Measurements from ENCODE around the gene PEA15.

PEA15 gene

DNA sequence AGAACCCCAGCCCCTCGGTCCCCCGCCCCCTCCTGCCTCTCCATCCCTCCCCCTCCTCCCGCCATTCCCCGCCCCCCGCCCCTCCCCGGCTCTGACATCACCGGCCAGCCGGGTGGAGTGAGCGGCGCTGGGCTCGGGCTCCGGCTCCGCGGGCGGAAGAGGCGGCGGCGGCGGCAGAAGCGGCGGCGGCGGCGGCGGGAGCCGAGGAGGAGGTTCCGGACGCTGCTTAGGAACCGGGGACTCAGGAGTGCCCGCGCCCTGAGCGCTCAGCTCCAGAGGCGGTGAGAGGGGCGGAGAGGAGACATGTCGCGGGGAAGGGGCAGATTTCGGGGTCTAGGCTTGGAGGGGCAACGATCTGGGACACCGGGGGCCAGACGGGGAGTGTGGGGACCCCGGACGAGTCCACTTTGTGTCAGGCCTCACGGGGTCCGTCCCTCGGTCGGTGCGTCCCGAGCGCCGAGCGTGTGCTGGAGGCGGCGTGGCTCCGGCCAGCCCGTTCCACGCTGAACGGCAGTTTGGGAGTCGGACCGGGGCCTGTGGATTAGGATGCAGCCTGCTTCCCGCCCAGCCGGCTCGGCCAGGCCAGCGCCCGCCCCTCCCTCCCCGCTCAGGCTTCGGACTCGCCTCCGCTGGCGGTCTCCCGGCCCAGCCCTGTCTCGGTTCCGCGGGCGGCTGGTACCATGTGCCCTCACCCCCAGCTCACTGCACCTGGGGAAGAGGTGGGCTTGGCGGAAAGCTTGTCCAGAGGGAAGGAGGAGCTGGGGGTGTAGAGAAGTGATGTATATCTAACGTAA, at the start of gene PEA15:
PEA15 (plus strand) TSS at position 143 of the 794 bp plus-strand sequence. CDS start 6,161 bp downstream, outside the sequence.
- DNase-seq, result no peak

DNA sequence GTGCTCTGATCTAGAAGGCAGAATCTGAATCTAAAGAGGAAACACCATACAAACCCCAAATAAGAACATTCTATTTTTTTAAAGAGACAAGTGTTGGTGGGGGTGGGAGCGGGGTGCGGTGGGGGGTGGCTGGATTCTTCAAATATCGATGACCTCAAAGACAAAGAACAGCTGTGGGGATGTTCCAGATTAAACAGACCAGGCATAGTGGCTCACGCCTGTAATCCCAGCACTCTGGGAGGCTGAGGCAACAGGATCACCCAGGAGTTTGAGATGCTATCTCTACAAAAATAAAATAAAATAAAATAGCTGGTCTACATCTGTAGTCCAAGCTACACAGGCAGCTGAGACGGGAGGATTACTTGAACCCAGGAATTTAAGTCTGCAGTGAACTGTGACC, 48.8 kb upstream of the PEA15 start:
- DNase-seq, result no peak

DNA sequence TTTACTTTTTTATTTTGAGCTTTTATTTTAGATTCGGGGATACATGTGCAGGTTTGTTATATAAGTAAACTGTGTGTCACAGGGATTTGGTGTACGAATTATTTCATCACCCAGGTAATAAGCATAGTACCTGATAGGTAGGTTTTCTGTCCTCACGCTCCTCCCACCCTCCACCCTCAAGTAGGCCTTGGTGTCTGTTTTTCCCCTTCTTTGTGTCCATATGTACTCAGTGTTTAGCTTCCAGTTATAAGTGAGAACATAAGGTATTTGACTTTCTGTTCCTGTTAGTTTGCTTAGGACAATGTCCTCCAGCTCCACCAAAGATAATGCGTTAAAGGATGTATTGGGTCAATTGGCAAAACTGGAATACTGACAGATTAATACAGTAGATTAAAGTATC, 48.0 kb upstream of the PEA15 start:
- DNase-seq, result no peak

DNA sequence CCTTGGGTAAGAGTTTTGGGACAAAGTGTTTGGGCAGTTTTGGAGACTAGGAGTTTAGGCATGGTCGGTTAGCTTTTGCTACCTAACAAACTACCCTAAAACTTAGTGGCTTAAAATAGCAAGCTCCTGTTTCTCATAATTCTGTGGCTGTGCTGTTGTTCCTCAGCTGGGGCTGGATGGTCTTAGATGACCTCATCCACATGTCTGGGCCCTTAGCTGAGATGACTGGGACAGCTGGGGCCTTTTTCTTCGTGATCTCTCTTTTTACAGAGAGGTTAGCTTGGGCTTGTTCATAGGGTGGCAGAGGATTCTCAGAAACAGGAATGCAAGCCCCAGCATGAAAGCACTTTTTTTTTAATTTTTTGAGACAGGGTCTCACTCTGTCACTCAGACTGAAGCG, 47.2 kb upstream of the PEA15 start:
- no peak for DNase-seq

DNA sequence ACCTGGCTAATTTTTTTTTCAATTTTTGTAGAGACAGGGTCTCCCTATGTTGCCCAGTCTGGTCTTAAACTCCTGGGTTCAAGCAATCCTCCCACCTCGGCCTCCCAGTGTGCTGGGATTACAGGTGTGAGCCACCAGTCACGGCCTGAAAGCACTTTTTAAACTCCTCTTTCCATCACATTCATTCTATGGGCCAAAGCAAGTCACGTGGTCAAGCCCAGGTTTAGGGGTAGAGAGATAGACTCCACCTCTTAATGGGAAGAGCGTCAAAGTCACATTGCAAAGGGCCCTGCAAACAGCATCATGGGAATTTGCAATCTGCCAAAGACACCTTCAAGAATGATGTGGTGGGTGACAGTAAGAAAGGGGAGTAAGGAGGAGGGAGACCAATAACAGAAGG, 46.6 kb upstream of the PEA15 start:
- DNase-seq, result no peak

- no peak for DNase-seq
These were observed 45.3 kb upstream of the PEA15 start for GRCh38 chr1:160159846-160160245.

- no peak for DNase-seq
These were observed 43.0 kb upstream of the PEA15 start for GRCh38 chr1:160161965-160162705.

- DNase-seq, result no peak
These were observed 42.3 kb upstream of the PEA15 start for GRCh38 chr1:160162931-160163330.

- no peak for DNase-seq
These were observed 41.6 kb upstream of the PEA15 start for GRCh38 chr1:160163615-160164014.

DNA sequence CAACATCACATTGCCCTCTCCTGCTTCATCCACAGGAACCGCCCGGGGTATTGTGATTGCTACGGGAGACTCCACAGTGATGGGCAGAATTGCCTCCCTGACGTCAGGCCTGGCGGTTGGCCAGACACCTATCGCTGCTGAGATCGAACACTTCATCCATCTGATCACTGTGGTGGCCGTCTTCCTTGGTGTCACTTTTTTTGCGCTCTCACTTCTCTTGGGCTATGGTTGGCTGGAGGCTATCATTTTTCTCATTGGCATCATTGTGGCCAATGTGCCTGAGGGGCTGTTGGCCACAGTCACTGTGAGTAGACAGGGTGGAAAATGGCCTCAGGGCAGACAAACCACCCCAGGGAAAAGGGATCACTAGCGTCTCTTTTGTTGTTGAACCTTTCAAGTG, 41.1 kb upstream of the PEA15 start:
- no peak for DNase-seq

DNA sequence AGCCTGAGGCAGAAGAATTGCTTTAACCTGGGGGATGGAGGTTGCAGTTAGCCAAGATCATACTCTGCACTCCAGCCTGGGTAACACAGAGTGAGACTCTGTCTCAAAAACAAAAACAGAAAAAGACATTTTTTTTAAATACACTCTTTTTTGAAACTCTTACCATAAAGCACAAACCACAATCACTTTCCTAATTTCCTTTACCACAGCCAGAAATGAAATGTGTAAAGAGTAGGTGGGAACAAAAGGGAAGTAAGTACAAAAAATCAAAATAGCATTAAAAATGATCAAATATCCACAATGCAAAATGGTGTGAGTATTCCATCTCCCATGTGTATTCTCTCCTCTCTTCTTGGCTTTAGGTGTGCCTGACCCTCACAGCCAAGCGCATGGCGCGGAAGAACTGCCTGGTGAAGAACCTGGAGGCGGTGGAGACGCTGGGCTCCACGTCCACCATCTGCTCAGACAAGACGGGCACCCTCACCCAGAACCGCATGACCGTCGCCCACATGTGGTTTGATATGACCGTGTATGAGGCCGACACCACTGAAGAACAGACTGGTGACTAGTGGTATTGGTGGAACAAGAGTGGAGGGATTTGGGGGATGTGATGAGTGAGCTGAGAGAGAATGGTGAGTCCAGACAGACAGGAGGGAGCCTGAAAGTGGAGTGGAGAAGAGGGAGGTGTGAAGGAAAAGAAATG, 38.9 kb upstream of the PEA15 start:
- no peak for DNase-seq

DNA sequence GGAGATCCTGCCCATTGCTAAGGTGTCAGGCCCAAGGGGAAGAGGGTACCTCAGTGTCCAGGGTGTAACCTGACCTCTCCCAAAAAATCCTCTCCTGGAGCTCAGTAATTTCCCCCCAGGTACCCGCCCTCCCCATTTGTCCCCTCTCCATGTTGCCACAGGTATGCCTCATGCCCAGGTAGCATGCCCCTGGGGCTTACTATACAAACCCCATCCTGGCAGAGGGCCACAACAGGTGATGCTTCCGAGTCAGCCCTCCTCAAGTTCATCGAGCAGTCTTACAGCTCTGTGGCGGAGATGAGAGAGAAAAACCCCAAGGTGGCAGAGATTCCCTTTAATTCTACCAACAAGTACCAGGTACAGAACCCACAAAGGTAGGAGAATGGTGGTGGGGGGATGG, 38.1 kb upstream of the PEA15 start:
- DNase-seq, result no peak

DNA sequence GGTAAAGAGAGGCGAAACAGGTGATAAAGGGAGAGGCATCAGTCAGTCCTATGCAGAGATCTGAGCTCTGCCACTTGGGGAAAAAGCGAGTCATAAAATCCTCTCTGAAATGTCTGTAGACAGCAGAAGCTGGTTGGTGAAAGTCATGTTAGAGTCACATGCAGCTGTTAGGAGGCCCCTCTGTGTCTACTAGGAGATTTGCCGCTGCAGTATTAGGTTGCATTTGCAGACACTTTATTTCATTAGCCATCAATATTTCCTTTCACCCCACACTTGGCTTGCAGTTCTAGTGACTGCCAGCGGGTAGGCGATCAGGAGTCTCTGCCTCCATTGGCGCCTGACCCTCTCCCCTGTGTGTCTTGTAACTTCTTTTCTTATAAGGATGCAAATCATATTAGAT, 37.6 kb upstream of the PEA15 start:
- DNase-seq, result no peak

GRCh38 chr1:160168016-160168415, 37.2 kb upstream of the PEA15 start:
- DNase-seq, result no peak

GRCh38 chr1:160168609-160169369, 36.4 kb upstream of the PEA15 start:
- no peak for DNase-seq

DNA sequence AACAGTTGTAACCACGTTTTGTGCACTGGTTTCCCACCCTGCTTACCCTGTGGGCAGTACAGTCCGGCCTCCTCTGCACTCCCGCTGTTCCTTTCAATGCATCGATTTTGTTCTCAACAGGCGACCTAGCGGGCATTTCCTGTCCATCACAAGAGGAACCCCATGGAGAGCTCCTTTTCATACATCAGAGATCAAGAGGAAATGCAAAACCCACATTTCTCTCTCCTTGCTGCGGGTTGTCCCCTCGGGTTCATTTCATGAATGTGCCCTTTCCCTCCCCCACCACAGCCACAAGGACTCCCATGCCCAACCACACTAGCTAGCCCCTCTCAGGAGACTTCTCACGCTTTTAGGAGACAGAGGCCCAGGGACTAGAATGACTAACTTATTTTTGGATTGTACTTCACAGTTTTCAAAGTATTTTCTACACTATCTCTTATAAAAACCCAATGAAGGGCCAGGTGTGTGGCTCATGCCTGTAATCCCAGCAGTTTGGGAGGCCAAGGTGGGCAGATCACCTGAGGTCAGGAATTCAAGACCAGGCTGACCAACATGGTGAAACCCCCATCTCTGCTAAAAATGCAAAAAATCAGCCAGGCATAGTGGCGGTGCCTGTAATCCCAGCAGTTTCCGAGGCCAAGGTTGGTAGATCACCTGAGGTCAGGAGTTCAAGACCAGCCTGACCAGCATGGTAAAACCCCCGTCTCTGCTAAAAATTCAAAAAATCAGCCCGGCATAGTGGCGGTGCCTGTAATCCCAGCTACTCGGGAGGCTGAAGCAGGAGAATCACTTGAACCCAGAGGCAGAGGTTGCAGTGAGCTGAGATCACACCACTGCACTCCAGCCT, 35.4 kb upstream of the PEA15 start:
- no peak for DNase-seq

DNA sequence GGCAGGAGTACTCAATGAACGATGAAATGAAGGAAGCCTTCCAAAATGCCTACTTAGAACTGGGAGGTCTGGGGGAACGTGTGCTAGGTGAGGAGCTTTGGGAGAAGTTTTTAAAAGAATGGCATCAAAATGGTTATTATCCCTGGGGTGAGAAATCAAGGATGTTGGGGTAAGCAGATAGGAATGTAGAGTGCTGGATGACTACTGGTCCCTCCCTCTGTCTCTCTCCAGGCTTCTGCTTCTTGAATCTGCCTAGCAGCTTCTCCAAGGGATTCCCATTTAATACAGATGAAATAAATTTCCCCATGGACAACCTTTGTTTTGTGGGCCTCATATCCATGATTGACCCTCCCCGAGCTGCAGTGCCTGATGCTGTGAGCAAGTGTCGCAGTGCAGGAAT, 33.8 kb upstream of the PEA15 start:
- no peak for DNase-seq

GRCh38 chr1:160171980-160172379, 33.2 kb upstream of the PEA15 start:
- no peak for DNase-seq

GRCh38 chr1:160177231-160177630, 28.0 kb upstream of the PEA15 start:
- no peak for DNase-seq

DNA sequence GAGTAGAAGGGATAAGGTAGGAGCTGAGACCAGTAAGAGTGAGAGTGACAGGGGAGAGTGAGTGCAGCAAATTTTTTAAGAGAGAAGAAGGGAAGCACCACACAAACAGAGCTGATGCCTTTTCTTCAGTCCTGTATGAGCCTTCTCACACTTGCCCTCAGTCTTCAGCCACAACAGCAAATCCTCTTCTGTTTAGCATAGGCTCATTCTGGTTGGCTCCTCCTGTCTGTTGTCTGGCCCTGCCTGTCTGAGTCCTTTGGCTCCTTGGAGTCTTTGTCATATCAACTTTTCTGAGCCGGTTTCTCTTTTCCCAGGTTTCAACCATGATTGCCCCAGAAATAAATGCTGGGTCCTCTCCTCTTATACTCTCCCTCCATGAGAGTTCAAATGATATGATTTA, 27.5 kb upstream of the PEA15 start:
- no peak for DNase-seq

GRCh38 chr1:160178731-160179130, 26.5 kb upstream of the PEA15 start:
- no peak for DNase-seq

- no peak for DNase-seq
These were observed 25.8 kb upstream of the PEA15 start for GRCh38 chr1:160179336-160179735.
